GM12878 (cell line): Measurements from ENCODE around the gene ITGA7. TPM values are rescaled to one million over a fixed set of nuclear protein-coding genes. Genes with fewer than 3 reads are reported as not detected.
A peak's percentile ranks its signal among the peaks of the same experiment; 100 is the strongest.

Source experiments
- EP300 ChIP-seq, 2 experiments: fragments of 150-350 bp in 1 of 2; IDR thresholded peaks; 2 replicates each; pipeline ENCODE4 v1.6.1; 2011 to 2012; ENCODE audit warnings: low read depth in 2 of 2, low read length in 2 of 2, borderline replicate concordance in 1 of 2, improper control_type of control experiment in 1 of 2, inconsistent platforms in 1 of 2; ENCODE audit not compliant: control insufficient read depth in 1 of 2
- IRF5 ChIP-seq: fragments of 450-650 bp; IDR thresholded peaks from 2 replicates; pipeline ENCODE4 v1.6.1; 2017; ENCODE audit warnings: borderline replicate concordance
- JUND ChIP-seq: IDR thresholded peaks from 2 replicates; pipeline ENCODE4 v1.6.1; 2012; ENCODE audit warnings: low read depth, mild to moderate bottlenecking, low read length, improper control_type of control experiment, moderate library complexity
- POLR2AphosphoS2 ChIP-seq: IDR thresholded peaks from 2 replicates; pipeline ENCODE4 v1.6.1; 2011; ENCODE audit warnings: low read depth, mild to moderate bottlenecking, low read length, improper control_type of control experiment, moderate library complexity
- SMC3 ChIP-seq: IDR thresholded peaks from 2 replicates; pipeline ENCODE4 v1.6.1; 2011; ENCODE audit warnings: low read length, improper control_type of control experiment, borderline replicate concordance
- STAT1 ChIP-seq: fragments of 450-650 bp; conservative IDR thresholded peaks from 2 replicates; pipeline ENCODE4 v1.6.1; 2014; ENCODE audit warnings: antibody characterized with exemption, mild to moderate bottlenecking
- polyA plus RNA-seq, 11 experiments: library from polyadenylated mRNA; depleted of rRNA in 4 of 11; unstranded in 6 of 11; stranded (reverse) in 5 of 11; fragments of >200 nt; fragmentation: Nextera tagmentation in 4 of 11; fragmentation: Illumina TruSeq in 1 of 11; extraction: Ambion mirVana in 4 of 11; extraction: Trizol in 1 of 11; gene quantifications; 1 replicate in 1 of 11; 2 replicates in 10 of 11; pipeline versions ENCODE4 v1.2.1 to v1.2.3, GENCODE V29; 2011 to 2016; ENCODE audit warnings: inconsistent platforms in 2 of 11, missing spikeins in 2 of 11, low read depth in 1 of 11
- total RNA-seq, 4 experiments: library from RNA; depleted of rRNA in 3 of 4; stranded (reverse); fragments of >200 nt in 3 of 4; fragmentation: Illumina TruSeq in 1 of 4; extraction: Trizol in 1 of 4; gene quantifications; 2 replicates each; pipeline versions ENCODE4 v1.2.1 to v1.2.3, GENCODE V29; 2013 to 2021
- TF ChIP-seq, protein P1 (sequence below): fragments of 450-650 bp; IDR thresholded peaks from 2 replicates; pipeline ENCODE4 v1.6.1; 2016; ENCODE audit warnings: mild to moderate bottlenecking, moderate library complexity, borderline replicate concordance
- TF ChIP-seq, protein P2 (sequence below): IDR thresholded peaks from 2 replicates; pipeline ENCODE4 v1.6.1; 2011; ENCODE audit warnings: borderline replicate concordance, low read depth, mild to moderate bottlenecking, moderate library complexity, mixed read lengths, low read length; ENCODE audit not compliant: insufficient read depth; ENCODE audit errors: extremely low read length

Gene ITGA7
- total and polyA plus RNA-seq, 10 of the 15 experiments (the other 5 are each of a cell fraction or from before 2014, with no cell fraction given), result 0.18 to 5.1 (median 1.5) TPM

DNA sequence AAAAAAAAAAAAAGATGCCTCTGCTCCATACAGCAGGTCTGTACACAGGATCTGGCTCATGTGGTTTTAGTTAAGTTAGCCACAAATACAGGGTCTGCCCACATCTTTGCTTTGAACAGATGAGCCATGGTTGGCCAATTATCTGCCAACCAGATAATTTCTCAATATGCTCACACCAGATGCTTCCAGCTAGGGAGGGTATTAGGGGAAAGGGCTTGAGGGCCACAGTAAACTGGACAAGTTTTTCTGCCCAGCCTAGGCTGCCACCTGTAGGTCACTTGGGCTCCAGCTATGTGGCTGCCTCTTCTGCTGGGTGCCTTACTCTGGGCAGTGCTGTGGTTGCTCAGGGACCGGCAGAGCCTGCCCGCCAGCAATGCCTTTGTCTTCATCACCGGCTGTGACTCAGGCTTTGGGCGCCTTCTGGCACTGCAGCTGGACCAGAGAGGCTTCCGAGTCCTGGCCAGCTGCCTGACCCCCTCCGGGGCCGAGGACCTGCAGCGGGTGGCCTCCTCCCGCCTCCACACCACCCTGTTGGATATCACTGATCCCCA is 13.3 kb upstream of the ITGA7 start (continued):
- TF ChIP-seq, protein P1, sequence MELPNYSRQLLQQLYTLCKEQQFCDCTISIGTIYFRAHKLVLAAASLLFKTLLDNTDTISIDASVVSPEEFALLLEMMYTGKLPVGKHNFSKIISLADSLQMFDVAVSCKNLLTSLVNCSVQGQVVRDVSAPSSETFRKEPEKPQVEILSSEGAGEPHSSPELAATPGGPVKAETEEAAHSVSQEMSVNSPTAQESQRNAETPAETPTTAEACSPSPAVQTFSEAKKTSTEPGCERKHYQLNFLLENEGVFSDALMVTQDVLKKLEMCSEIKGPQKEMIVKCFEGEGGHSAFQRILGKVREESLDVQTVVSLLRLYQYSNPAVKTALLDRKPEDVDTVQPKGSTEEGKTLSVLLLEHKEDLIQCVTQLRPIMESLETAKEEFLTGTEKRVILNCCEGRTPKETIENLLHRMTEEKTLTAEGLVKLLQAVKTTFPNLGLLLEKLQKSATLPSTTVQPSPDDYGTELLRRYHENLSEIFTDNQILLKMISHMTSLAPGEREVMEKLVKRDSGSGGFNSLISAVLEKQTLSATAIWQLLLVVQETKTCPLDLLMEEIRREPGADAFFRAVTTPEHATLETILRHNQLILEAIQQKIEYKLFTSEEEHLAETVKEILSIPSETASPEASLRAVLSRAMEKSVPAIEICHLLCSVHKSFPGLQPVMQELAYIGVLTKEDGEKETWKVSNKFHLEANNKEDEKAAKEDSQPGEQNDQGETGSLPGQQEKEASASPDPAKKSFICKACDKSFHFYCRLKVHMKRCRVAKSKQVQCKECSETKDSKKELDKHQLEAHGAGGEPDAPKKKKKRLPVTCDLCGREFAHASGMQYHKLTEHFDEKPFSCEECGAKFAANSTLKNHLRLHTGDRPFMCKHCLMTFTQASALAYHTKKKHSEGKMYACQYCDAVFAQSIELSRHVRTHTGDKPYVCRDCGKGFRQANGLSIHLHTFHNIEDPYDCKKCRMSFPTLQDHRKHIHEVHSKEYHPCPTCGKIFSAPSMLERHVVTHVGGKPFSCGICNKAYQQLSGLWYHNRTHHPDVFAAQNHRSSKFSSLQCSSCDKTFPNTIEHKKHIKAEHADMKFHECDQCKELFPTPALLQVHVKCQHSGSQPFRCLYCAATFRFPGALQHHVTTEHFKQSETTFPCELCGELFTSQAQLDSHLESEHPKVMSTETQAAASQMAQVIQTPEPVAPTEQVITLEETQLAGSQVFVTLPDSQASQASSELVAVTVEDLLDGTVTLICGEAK, result no peak
- TF ChIP-seq POLR2AphosphoS2 (no peak), STAT1 (no peak), EP300 (IDR thresholded peaks at IDR 0.05; ENCODE audit: borderline replicate concordance in 1 of 2, control insufficient read depth in 1 of 2, low read depth in 2 of 2, low read length in 2 of 2) (no peak), IRF5 (no peak), JUND (no peak), SMC3 (peak; percentile 27; the same call in 1 of the 2 replicates)
- TF ChIP-seq, protein P2, sequence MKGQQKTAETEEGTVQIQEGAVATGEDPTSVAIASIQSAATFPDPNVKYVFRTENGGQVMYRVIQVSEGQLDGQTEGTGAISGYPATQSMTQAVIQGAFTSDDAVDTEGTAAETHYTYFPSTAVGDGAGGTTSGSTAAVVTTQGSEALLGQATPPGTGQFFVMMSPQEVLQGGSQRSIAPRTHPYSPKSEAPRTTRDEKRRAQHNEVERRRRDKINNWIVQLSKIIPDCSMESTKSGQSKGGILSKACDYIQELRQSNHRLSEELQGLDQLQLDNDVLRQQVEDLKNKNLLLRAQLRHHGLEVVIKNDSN, result no peak
